Breast epithelium (tissue), 4 donors: ENCODE results near the gene ZNF142. TPM values are rescaled to one million over a fixed set of nuclear protein-coding genes. Genes with fewer than 3 reads are reported as not detected.
A peak's percentile ranks its signal among the peaks of the same experiment; 100 is the strongest.

ENCODE experiments used
- DNase-seq, 2 donors: peaks; one replicate each; pipeline ENCODE4 v3.0.0-alpha.2; 2019; ENCODE audit warnings: low spot score in 2 of 2
- H3K27ac ChIP-seq, 2 donors: fragments of 200-600 bp; sonication (generic) in 1 of 2; one replicate each; pipeline ENCODE4 v1.5.1; 2016 to 2019; ENCODE audit warnings: mild to moderate bottlenecking in 1 of 2
- H3K27me3 ChIP-seq, 2 donors: fragments of 200-600 bp; sonication (generic) in 1 of 2; one replicate each; pipeline versions ENCODE4 v1.5.1 to v1.6.0; 2017 to 2019; ENCODE audit warnings: control low read depth in 1 of 2, mild to moderate bottlenecking in 1 of 2
- H3K36me3 ChIP-seq: fragments of 200-600 bp; one replicate; pipeline ENCODE4 v1.5.1; 2019
- H3K4me1 ChIP-seq, 2 donors: fragments of 200-600 bp; sonication (generic); one replicate each; pipeline ENCODE4 v1.5.1; 2016 to 2019; ENCODE audit warnings: control low read depth in 1 of 2
- H3K4me3 ChIP-seq, 3 donors: fragments of 200-600 bp; sonication (generic); 1 replicate in 2 of 3; 2 replicates in 1 of 3; pipeline ENCODE4 v1.5.1; 2016 to 2019; ENCODE audit warnings: mild to moderate bottlenecking in 3 of 3, moderate library complexity in 2 of 3
- H3K9me3 ChIP-seq, 2 donors: fragments of 200-600 bp; sonication (generic) in 1 of 2; one replicate each; pipeline ENCODE4 v1.5.1; 2016 to 2019; ENCODE audit warnings: control low read depth in 1 of 2
- CTCF ChIP-seq, 3 donors: fragments of 450-650 bp; IDR thresholded peaks; one replicate each; pipeline ENCODE4 v1.5.1; 2016 to 2017; ENCODE audit warnings: antibody characterized with exemption in 3 of 3, mild to moderate bottlenecking in 3 of 3, moderate library complexity in 3 of 3
- POLR2A ChIP-seq: fragments of 450-650 bp; IDR thresholded peaks from one replicate; pipeline ENCODE4 v1.6.1; 2016; ENCODE audit warnings: antibody characterized with exemption, mild to moderate bottlenecking, moderate library complexity
- POLR2AphosphoS5 ChIP-seq, 3 donors: sonication (generic); formaldehyde crosslinking; IDR thresholded peaks; one replicate each; pipeline ENCODE4 v1.6.1; 2017; ENCODE audit warnings: antibody characterized with exemption in 3 of 3
- intact Hi-C: fragments of 100-400 bp; cut with DNase I; formaldehyde crosslinking; loops from one replicate; pipeline ENCODE4 v1.15.1; 2023; ENCODE audit warnings: low total_unique reads
- total RNA-seq, 3 donors: library from RNA; depleted of rRNA; stranded (reverse); fragments of >200 nt; gene quantifications; one replicate each; pipeline ENCODE4 v1.1.0, GENCODE V29; 2016

Gene ZNF142
- total RNA-seq, 3 donors from 2014 or later, result 12.0 to 16.0 (median 15.4) TPM

- H3K4me3 ChIP-seq, result no peak overlapping the region
- H3K27ac ChIP-seq, result no peak overlapping the region
- DNase-seq, result no peak
- intact Hi-C loops, result no loop called here
- no peaks in the 10 kb centered on the region for H3K27me3 ChIP-seq
- H3K4me1 ChIP-seq, result no peaks in the 10 kb centered on the region
- H3K9me3 ChIP-seq, result no peaks in the 10 kb centered on the region
- TF ChIP-seq POLR2A (no peak), CTCF (IDR thresholded peaks at IDR 0.05) (peak in 2 of 3 donors; percentile 1 to 2)
- H3K36me3 ChIP-seq, result peaks cover 27% of the 10 kb centered on the region
Measured at GRCh38 chr2:218648787-218649100, 10.7 kb downstream of the ZNF142 start.

DNA sequence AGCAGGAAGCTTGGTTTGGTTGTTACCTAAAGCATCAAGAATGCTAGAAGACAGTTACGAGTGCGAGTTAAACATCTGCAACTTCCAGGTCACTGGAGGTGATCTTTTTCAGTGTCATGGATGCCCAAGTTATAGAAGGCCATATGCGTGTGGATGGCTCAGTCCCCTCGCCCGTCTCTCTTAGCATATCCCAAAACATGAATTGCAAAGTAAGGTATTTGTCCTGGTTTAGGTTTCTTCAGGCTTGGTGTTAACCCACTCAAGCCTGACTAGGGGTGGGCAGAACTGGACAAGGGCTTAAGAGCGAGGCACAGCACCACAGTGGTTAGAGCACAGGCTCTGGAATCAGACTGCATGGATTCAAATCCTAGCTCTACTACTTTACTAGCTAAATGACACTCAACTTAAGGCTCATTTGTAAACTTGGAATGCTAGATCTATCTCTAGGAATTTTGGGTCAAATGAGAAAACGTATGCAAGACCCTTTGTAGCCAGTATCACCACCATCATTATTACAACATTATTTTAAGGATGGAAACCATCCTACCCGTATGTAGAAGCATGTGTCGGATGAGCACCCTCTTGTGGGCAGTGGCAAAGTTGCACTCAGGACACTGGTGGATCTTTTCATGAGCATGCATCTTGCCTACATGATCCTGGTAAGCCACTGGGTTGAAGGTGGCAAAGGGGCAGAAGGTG, 11.2 kb downstream of the ZNF142 start:
- Histone ChIP-seq H3K4me3 (no peak overlapping the region), H3K27me3 (no peaks in the 10 kb centered on the region), H3K9me3 (no peaks in the 10 kb centered on the region), H3K36me3 (peaks cover 32% of the 10 kb centered on the region), H3K27ac (no peak overlapping the region), H3K4me1 (no peaks in the 10 kb centered on the region)
- intact Hi-C loops, result no loop called here
- no peak for DNase-seq
- TF ChIP-seq CTCF (IDR thresholded peaks at IDR 0.05) (peak; percentile 50 to 67 (median 54)), POLR2A (no peak)

- Histone ChIP-seq H3K27me3 (no peaks in the 10 kb centered on the region), H3K27ac (no peak overlapping the region), H3K9me3 (no peaks in the 10 kb centered on the region), H3K4me1 (no peaks in the 10 kb centered on the region), H3K4me3 (no peak overlapping the region), H3K36me3 (peaks cover 21% of the 10 kb centered on the region)
- DNase-seq, result no peak
- TF ChIP-seq POLR2AphosphoS5 (IDR thresholded peaks at IDR 0.05) (no peak), POLR2A (no peak), CTCF (IDR thresholded peaks at IDR 0.05) (no peak)
- intact Hi-C loops, result no loop called here
Measured at GRCh38 chr2:218645126-218645525, 14.3 kb downstream of the ZNF142 start.

DNA sequence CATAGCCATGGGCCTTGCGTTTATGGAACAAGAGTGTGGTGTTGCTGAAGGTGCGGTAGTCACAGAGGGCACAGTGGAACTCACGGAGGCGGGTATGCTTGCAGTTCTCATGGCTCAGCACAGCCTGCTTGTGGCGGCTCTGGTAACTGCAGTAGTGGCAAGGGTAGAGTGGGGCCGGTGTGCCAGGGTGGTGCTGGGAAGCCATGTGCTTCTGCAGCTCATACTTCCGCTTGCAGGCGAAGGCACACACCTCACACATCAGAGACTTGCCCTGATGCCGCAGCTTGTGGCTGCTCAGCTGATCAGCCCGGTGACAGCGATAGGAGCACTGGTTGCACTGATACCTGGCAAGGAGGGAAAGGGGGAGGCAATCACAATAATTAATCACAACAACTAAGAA, 14.7 kb downstream of the ZNF142 start:
- Histone ChIP-seq H3K4me1 (no peaks in the 10 kb centered on the region), H3K4me3 (no peak overlapping the region), H3K27me3 (no peaks in the 10 kb centered on the region), H3K27ac (no peak overlapping the region), H3K9me3 (no peaks in the 10 kb centered on the region), H3K36me3 (peaks cover 20% of the 10 kb centered on the region)
- intact Hi-C loops, result no loop called here
- DNase-seq, result no peak
- TF ChIP-seq CTCF (IDR thresholded peaks at IDR 0.05), result no peak
- no peak for TF ChIP-seq POLR2A
- no peak for TF ChIP-seq POLR2AphosphoS5 (IDR thresholded peaks at IDR 0.05)

GRCh38 chr2:218643751-218644310, 15.6 kb downstream of the ZNF142 start:
- H3K27ac ChIP-seq, result no peak overlapping the region
- no peaks in the 10 kb centered on the region for H3K4me1 ChIP-seq
- intact Hi-C loops, result no loop called here
- TF ChIP-seq POLR2A, result no peak
- no peak for TF ChIP-seq POLR2AphosphoS5 (IDR thresholded peaks at IDR 0.05)
- no peak for TF ChIP-seq CTCF (IDR thresholded peaks at IDR 0.05)
- peaks cover 18% of the 10 kb centered on the region for H3K36me3 ChIP-seq
- H3K27me3 ChIP-seq, result no peaks in the 10 kb centered on the region
- no peak for DNase-seq
- H3K9me3 ChIP-seq, result no peaks in the 10 kb centered on the region
- H3K4me3 ChIP-seq, result no peak overlapping the region
